ENCODE results near the gene LGR5. TPM values are rescaled to one million over a fixed set of nuclear protein-coding genes. Genes with fewer than 3 reads are reported as not detected.

LGR5 gene
- total RNA-seq, 1 experiment from 2014 or later = not detected

DNA sequence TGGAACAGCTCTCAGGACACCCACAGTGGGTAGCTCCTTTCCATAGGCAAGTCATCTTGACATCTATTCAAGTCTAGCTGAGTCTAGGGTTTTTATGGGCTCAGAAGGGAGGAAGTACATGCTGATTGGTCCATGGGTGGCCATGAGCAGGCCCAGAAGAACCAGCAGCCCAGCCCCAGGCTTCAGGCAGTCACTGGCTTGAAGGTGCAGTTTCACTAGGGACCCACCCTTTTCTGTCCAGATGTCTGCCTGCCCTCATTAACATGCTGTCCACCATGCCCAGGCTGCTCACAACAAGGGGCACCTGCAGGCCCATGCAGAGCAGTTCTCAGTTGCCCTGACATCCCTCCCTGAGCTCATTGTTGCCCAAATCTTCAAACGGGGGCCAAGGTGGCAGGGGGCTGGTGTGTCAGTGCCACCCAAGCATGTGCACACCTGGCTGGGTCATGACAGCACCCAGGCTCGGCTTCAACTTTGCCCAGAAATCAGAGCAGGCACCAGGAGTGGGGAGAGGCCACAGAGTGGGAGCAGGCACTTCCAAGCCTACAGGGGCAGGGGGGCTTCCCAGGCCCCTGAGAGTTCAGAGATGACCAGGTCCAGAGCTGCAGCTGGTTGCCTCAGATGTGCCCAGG, 18.7 kb upstream of the LGR5 start:
- H3K27ac ChIP-seq = no peak overlapping the region
- ChIA-PET CTCF (no interaction called here), POLR2A (ENCODE audit: unreplicated experiment) (no interaction called here)
- intact Hi-C loops (cut with micrococcal nuclease; ENCODE audit: unreplicated experiment) = no loop called here
- no peaks in the 10 kb centered on the region for H4K20me1 ChIP-seq (ENCODE audit: insufficient read depth)
- DNase-seq = no peak
- BruUV-seq (replicated peaks) = no TSS peak
- no peaks in the 10 kb centered on the region for H3K79me2 ChIP-seq (ENCODE audit: low read depth)
- H2AFZ ChIP-seq = no peak overlapping the region
- H3F3A ChIP-seq (ENCODE audit: insufficient read depth, low read depth) = no peaks in the 10 kb centered on the region
- no peak for TF ChIP-seq EZH2 (IDR thresholded peaks at IDR 0.05; ENCODE audit: low read depth)
- TF ChIP-seq, protein P1, sequence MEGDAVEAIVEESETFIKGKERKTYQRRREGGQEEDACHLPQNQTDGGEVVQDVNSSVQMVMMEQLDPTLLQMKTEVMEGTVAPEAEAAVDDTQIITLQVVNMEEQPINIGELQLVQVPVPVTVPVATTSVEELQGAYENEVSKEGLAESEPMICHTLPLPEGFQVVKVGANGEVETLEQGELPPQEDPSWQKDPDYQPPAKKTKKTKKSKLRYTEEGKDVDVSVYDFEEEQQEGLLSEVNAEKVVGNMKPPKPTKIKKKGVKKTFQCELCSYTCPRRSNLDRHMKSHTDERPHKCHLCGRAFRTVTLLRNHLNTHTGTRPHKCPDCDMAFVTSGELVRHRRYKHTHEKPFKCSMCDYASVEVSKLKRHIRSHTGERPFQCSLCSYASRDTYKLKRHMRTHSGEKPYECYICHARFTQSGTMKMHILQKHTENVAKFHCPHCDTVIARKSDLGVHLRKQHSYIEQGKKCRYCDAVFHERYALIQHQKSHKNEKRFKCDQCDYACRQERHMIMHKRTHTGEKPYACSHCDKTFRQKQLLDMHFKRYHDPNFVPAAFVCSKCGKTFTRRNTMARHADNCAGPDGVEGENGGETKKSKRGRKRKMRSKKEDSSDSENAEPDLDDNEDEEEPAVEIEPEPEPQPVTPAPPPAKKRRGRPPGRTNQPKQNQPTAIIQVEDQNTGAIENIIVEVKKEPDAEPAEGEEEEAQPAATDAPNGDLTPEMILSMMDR (conservative IDR thresholded peaks at IDR 0.05) = no peak
- H3K4me2 ChIP-seq = no peak overlapping the region
- H3K4me1 ChIP-seq (replicated peaks; ENCODE audit: insufficient read depth) = no peaks in the 10 kb centered on the region
- H3K4me3 ChIP-seq = no peak overlapping the region
- no peaks in the 10 kb centered on the region for H3K9me3 ChIP-seq (ENCODE audit: insufficient read depth, low read depth)
- H3K36me3 ChIP-seq (ENCODE audit: low read depth) = no peaks in the 10 kb centered on the region
- no peaks in the 10 kb centered on the region for H3K27me3 ChIP-seq (ENCODE audit: insufficient read depth, low read depth)
- no peaks in the 10 kb centered on the region for H3K9me2 ChIP-seq (ENCODE audit: insufficient read depth)

DNA sequence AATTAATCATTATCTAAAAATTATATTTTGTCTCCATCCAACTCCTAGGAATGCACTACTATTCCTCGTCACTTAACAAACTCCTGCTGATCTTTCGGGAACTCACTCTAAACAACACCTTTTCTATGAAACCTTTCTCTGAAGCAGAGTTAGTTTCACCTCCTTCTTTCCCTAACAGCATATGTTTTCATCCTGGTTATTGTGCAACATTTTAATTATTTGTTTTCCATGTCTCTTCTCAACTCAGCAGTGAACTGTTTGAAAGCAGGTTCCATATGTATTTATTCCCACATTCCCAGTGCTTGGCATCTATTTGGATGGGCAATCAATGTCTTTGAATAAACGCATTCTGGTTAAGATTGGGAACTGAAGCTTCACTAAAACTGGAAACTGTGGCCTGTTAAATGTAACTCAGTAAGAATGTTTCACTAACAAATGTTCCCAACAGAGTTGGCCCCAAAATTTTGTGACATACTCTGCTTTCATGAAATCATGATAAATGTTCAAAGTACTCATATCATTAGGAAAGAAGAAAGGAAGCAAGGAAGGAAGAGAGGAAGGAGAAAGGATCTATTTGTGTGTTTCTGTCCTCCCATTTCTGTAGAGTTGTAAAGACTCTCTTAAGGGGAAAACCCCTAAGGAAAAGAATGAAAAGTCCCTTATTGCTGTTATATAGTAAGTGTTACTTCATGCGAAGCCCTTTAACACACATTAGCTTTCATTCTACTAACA, 13.9 kb upstream of the LGR5 start:
- no peak overlapping the region for H3K4me3 ChIP-seq
- CTCF ChIA-PET = interaction anchor here (0.6 kb wide), 1 partner anchor 144 kb away, joined by 5 read pairs; no protein-coding TSS in a partner anchor
- no peaks in the 10 kb centered on the region for H3K79me2 ChIP-seq (ENCODE audit: low read depth)
- POLR2A ChIA-PET (ENCODE audit: unreplicated experiment) = no interaction called here
- H3K9me2 ChIP-seq (ENCODE audit: insufficient read depth) = 0 out of 2 replicates have a peak, but pooled peaks cover under 1% of the 10 kb centered on the region
- H3F3A ChIP-seq (ENCODE audit: insufficient read depth, low read depth) = no peaks in the 10 kb centered on the region
- no TSS peak for BruUV-seq (replicated peaks)
- intact Hi-C loops (cut with micrococcal nuclease; ENCODE audit: unreplicated experiment) = no loop called here
- no peak overlapping the region for H3K4me2 ChIP-seq
- no peaks in the 10 kb centered on the region for H4K20me1 ChIP-seq (ENCODE audit: insufficient read depth)
- H3K27ac ChIP-seq = no peak overlapping the region
- H3K27me3 ChIP-seq (ENCODE audit: insufficient read depth, low read depth) = no peaks in the 10 kb centered on the region
- TF ChIP-seq EZH2 (IDR thresholded peaks at IDR 0.05; ENCODE audit: low read depth) = no peak
- TF ChIP-seq, protein P1 (conservative IDR thresholded peaks at IDR 0.05) = no peak
- DNase-seq = no peak
- no peaks in the 10 kb centered on the region for H3K9me3 ChIP-seq (ENCODE audit: insufficient read depth, low read depth)
- H3K4me1 ChIP-seq (replicated peaks; ENCODE audit: insufficient read depth) = no peaks in the 10 kb centered on the region
- no peaks in the 10 kb centered on the region for H3K36me3 ChIP-seq (ENCODE audit: low read depth)
- no peak overlapping the region for H2AFZ ChIP-seq

DNA sequence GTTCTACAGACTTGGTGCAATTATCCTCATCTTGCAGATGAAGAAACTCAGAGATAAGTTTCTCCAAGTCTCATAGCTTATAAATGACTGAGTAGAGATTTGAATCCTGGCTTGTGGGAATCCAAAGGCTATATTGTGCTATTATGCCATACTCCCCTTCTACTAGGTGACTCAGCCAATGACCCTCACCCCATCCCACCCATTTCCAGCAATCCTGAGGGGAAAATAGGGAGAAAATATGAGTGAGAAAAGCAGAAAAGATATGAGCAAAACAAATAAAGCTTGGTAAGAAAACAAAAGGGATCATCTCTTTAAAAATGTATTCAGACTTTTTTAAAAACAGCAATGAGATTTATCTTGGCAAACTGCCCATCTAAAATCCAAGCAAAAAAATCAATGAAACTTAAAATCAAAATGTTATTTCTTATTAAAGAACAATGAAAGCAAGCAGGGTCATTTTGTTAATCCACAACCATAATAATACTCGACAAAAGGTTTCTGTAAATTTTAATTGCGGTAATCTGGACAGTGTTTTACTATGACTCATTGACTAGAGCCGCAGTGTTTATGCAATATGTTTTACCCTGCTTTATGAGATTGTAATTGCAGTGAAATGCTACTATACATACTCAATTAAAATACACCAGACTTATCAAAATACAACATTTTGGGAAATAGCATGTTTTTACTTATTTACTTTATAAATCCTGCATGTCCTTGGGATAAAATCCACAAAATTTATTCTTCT, 13.1 kb upstream of the LGR5 start:
- no peaks in the 10 kb centered on the region for H3K79me2 ChIP-seq (ENCODE audit: low read depth)
- no peaks in the 10 kb centered on the region for H3K36me3 ChIP-seq (ENCODE audit: low read depth)
- TF ChIP-seq, protein P1 (conservative IDR thresholded peaks at IDR 0.05) = no peak
- TF ChIP-seq EZH2 (IDR thresholded peaks at IDR 0.05; ENCODE audit: low read depth) = no peak
- H3K9me3 ChIP-seq (ENCODE audit: insufficient read depth, low read depth) = no peaks in the 10 kb centered on the region
- no peak overlapping the region for H3K4me2 ChIP-seq
- BruUV-seq (replicated peaks) = no TSS peak
- DNase-seq = no peak
- no peaks in the 10 kb centered on the region for H3F3A ChIP-seq (ENCODE audit: insufficient read depth, low read depth)
- no peaks in the 10 kb centered on the region for H4K20me1 ChIP-seq (ENCODE audit: insufficient read depth)
- H3K4me1 ChIP-seq (replicated peaks; ENCODE audit: insufficient read depth) = no peaks in the 10 kb centered on the region
- H3K9me2 ChIP-seq (ENCODE audit: insufficient read depth) = 0 out of 2 replicates have a peak, but pooled peaks cover 3% of the 10 kb centered on the region
- intact Hi-C loops (cut with micrococcal nuclease; ENCODE audit: unreplicated experiment) = no loop called here
- no peak overlapping the region for H3K4me3 ChIP-seq
- H3K27ac ChIP-seq = no peak overlapping the region
- H2AFZ ChIP-seq = no peak overlapping the region
- ChIA-PET CTCF (interaction anchor here (0.6 kb wide), 1 partner anchor 144 kb away, joined by 5 read pairs; no protein-coding TSS in a partner anchor), POLR2A (ENCODE audit: unreplicated experiment) (no interaction called here)
- H3K27me3 ChIP-seq (ENCODE audit: insufficient read depth, low read depth) = no peaks in the 10 kb centered on the region
